ENCODE results near the gene BAIAP2.
"Not testable (repeated sequence)": the region's sequence is repeated elsewhere in the genome, so short reads cannot be mapped to it uniquely, and the experiment has no call there.

The BAIAP2 gene

GRCh38 chr17:81027591-81028505 lies 7.1 kb upstream of the BAIAP2 start:
- H3K9ac ChIP-seq (ENCODE audit: low read depth, low read length, poor library complexity, severe bottlenecking): no peak overlapping the region
- H3K36me3 ChIP-seq (ENCODE audit: insufficient read depth, low read length): no peaks in the 10 kb centered on the region
- H2AFZ ChIP-seq (ENCODE audit: low read length): no peak overlapping the region
- no peak overlapping the region for H3K4me3 ChIP-seq (ENCODE audit: low read length, poor library complexity, severe bottlenecking)
- no peaks in the 10 kb centered on the region for H3K9me3 ChIP-seq (ENCODE audit: insufficient read depth, low read depth, low read length)
- H4K20me1 ChIP-seq (ENCODE audit: insufficient read depth, low read length, poor library complexity, severe bottlenecking): no peaks in the 10 kb centered on the region
- no peaks in the 10 kb centered on the region for H3K9me2 ChIP-seq (replicated peaks; ENCODE audit: low read depth, low read length)
- H3K4me1 ChIP-seq (ENCODE audit: insufficient read depth, low read length, poor library complexity, severe bottlenecking): no peaks in the 10 kb centered on the region
- H3K4me2 ChIP-seq (ENCODE audit: low read depth, low read length, poor library complexity, severe bottlenecking): no peak overlapping the region
- no peaks in the 10 kb centered on the region for H3K79me2 ChIP-seq (ENCODE audit: insufficient read depth, low read length)
- H3F3A ChIP-seq (ENCODE audit: low read depth): no peaks in the 10 kb centered on the region
- no peaks in the 10 kb centered on the region for H3K27me3 ChIP-seq (ENCODE audit: insufficient read depth, low read length, poor library complexity, severe bottlenecking)
- TF ChIP-seq EZH2phosphoT487 (IDR thresholded peaks at IDR 0.05; ENCODE audit: borderline replicate concordance): no peak

DNA sequence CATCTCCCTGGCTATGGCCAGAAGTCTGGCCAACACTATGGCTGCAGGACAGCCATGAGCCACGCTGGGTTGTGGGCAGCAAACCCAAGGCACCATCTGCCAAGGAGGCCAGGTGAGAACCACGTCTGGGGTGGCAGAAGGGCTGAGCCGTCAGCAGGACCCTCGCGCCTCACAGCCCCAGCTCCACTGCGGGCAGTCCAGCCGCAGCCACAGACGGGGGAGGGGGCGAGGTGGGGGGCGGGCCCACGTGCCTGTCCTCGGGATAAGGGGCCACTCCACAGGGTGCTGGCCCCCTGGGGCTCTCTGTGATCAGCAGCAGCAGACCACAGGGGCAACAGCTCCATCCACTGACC lies 6.5 kb upstream of the BAIAP2 start:
- H3K79me2 ChIP-seq (ENCODE audit: insufficient read depth, low read length): no peaks in the 10 kb centered on the region
- H3K4me1 ChIP-seq (ENCODE audit: insufficient read depth, low read length, poor library complexity, severe bottlenecking): no peaks in the 10 kb centered on the region
- H3K4me3 ChIP-seq (ENCODE audit: low read length, poor library complexity, severe bottlenecking): no peak overlapping the region
- no peaks in the 10 kb centered on the region for H3K9me2 ChIP-seq (replicated peaks; ENCODE audit: low read depth, low read length)
- no peaks in the 10 kb centered on the region for H3K27me3 ChIP-seq (ENCODE audit: insufficient read depth, low read length, poor library complexity, severe bottlenecking)
- no peaks in the 10 kb centered on the region for H4K20me1 ChIP-seq (ENCODE audit: insufficient read depth, low read length, poor library complexity, severe bottlenecking)
- no peak overlapping the region for H3K9ac ChIP-seq (ENCODE audit: low read depth, low read length, poor library complexity, severe bottlenecking)
- no peaks in the 10 kb centered on the region for H3K9me3 ChIP-seq (ENCODE audit: insufficient read depth, low read depth, low read length)
- TF ChIP-seq EZH2phosphoT487 (IDR thresholded peaks at IDR 0.05; ENCODE audit: borderline replicate concordance): no peak
- no peak for TF ChIP-seq CTCF (conservative IDR thresholded peaks at IDR 0.05; ENCODE audit: low read length)
- H3F3A ChIP-seq (ENCODE audit: low read depth): no peaks in the 10 kb centered on the region
- no peaks in the 10 kb centered on the region for H3K36me3 ChIP-seq (ENCODE audit: insufficient read depth, low read length)
- H3K4me2 ChIP-seq (ENCODE audit: low read depth, low read length, poor library complexity, severe bottlenecking): no peak overlapping the region
- no peak overlapping the region for H2AFZ ChIP-seq (ENCODE audit: low read length)

DNA sequence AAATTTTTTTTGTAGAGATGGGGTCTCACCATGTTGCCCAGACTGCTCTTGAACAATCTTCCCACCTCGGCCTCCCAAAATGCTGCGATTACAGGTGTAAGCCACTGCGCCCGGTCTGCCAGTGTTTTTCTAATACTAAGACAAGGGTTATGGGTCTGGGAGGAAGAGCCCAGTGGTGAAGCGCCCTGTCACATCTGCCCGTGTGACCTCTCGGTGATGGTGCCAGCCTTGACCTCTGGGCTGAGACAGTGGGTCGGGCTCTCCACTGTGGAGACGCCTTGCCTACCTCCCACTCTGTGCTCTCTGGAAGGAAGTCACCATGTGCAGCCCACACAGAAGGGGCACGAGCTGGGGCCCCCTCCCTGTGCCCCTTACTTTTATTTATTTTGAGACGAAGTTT lies 5.1 kb upstream of the BAIAP2 start:
- TF ChIP-seq CTCF (conservative IDR thresholded peaks at IDR 0.05; ENCODE audit: low read length) (no peak), EZH2phosphoT487 (IDR thresholded peaks at IDR 0.05; ENCODE audit: borderline replicate concordance) (no peak)
- H4K20me1 ChIP-seq (ENCODE audit: insufficient read depth, low read length, poor library complexity, severe bottlenecking): no peaks in the 10 kb centered on the region

GRCh38 chr17:81030312-81030711 lies 4.6 kb upstream of the BAIAP2 start:
- not testable (repeated sequence) for H3K27me3 ChIP-seq (ENCODE audit: insufficient read depth, low read length, poor library complexity, severe bottlenecking); H3K9me3 ChIP-seq (ENCODE audit: insufficient read depth, low read depth, low read length); H3F3A ChIP-seq (ENCODE audit: low read depth); H4K20me1 ChIP-seq (ENCODE audit: insufficient read depth, low read length, poor library complexity, severe bottlenecking); H2AFZ ChIP-seq (ENCODE audit: low read length); H3K9ac ChIP-seq (ENCODE audit: low read depth, low read length, poor library complexity, severe bottlenecking); H3K79me2 ChIP-seq (ENCODE audit: insufficient read depth, low read length); H3K4me3 ChIP-seq (ENCODE audit: low read length, poor library complexity, severe bottlenecking); H3K4me1 ChIP-seq (ENCODE audit: insufficient read depth, low read length, poor library complexity, severe bottlenecking); H3K36me3 ChIP-seq (ENCODE audit: insufficient read depth, low read length); H3K9me2 ChIP-seq (replicated peaks; ENCODE audit: low read depth, low read length); H3K4me2 ChIP-seq (ENCODE audit: low read depth, low read length, poor library complexity, severe bottlenecking)

More for the DNA sequence above, 5.1 kb upstream of the BAIAP2 start:
- Histone ChIP-seq H3K79me2 (ENCODE audit: insufficient read depth, low read length) (no peaks in the 10 kb centered on the region), H3K4me2 (ENCODE audit: low read depth, low read length, poor library complexity, severe bottlenecking) (no peak overlapping the region), H3K4me3 (ENCODE audit: low read length, poor library complexity, severe bottlenecking) (no peak overlapping the region), H3K9me2 (replicated peaks; ENCODE audit: low read depth, low read length) (no peaks in the 10 kb centered on the region), H2AFZ (ENCODE audit: low read length) (no peak overlapping the region), H3K27me3 (ENCODE audit: insufficient read depth, low read length, poor library complexity, severe bottlenecking) (peaks cover 4% of the 10 kb centered on the region), H3K9ac (ENCODE audit: low read depth, low read length, poor library complexity, severe bottlenecking) (no peak overlapping the region), H3K4me1 (ENCODE audit: insufficient read depth, low read length, poor library complexity, severe bottlenecking) (peaks cover 4% of the 10 kb centered on the region), H3K36me3 (ENCODE audit: insufficient read depth, low read length) (no peaks in the 10 kb centered on the region), H3F3A (ENCODE audit: low read depth) (no peaks in the 10 kb centered on the region), H3K9me3 (ENCODE audit: insufficient read depth, low read depth, low read length) (no peaks in the 10 kb centered on the region)

Data from Loucy (cell line).